ENCODE data around the gene EHD4. TPM values are rescaled to one million over a fixed set of nuclear protein-coding genes. Genes with fewer than 3 reads are reported as not detected.
A peak's percentile ranks its signal among the peaks of the same experiment; 100 is the strongest.

Gene EHD4
- polyA plus RNA-seq, 3 donors: 12.8 to 16.0 (median 14.2) TPM

DNA sequence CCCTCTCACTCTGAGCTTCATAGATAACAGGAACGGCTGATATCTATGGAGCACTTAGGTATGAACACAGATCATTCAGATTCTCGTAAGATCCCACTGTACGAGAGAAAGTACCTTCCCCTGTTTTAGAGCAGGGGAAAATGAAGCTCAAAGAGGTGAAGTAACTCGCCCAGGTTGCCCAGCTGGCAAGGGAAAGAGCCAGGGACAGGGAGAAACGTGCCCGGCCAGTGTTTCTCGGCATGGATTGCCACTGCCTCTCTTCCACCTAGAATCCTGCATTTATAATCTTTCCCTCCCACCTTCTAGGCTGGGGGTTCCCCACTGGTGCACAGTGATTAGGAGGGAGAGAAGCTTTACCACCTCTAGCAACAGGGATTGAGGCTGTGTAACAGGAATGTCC, 39.0 kb downstream of the EHD4 start:
- peaks cover 80% of the 10 kb centered on the region for H3K4me1 Mint-ChIP-seq
- no peaks in the 10 kb centered on the region for H3K27me3 ChIP-seq (ENCODE audit: control insufficient read depth in 2 of 2, insufficient read depth in 2 of 2, low read length in 2 of 2)
- no peak overlapping the region for H3K4me2 ChIP-seq (replicated peaks; ENCODE audit: extremely low read depth, low read length, poor library complexity, severe bottlenecking)
- H3K36me3 ChIP-seq (replicated peaks in 1 of 2; ENCODE audit: control insufficient read depth in 1 of 2, insufficient read depth in 2 of 2, low read length in 2 of 2): peaks cover 0 to 24% of the 10 kb centered on the region in 2 donors
- H3K36me3 Mint-ChIP-seq: peaks cover 62 to 63% of the 10 kb centered on the region in 2 donors
- peak overlapping the region; percentile 37 to 93 (median 82) for H3K27ac Mint-ChIP-seq
- no CpG with 5 or more reads among the region's 7 CpGs for WGBS (ENCODE audit: insufficient coverage)
- TF ChIP-seq, protein P1, sequence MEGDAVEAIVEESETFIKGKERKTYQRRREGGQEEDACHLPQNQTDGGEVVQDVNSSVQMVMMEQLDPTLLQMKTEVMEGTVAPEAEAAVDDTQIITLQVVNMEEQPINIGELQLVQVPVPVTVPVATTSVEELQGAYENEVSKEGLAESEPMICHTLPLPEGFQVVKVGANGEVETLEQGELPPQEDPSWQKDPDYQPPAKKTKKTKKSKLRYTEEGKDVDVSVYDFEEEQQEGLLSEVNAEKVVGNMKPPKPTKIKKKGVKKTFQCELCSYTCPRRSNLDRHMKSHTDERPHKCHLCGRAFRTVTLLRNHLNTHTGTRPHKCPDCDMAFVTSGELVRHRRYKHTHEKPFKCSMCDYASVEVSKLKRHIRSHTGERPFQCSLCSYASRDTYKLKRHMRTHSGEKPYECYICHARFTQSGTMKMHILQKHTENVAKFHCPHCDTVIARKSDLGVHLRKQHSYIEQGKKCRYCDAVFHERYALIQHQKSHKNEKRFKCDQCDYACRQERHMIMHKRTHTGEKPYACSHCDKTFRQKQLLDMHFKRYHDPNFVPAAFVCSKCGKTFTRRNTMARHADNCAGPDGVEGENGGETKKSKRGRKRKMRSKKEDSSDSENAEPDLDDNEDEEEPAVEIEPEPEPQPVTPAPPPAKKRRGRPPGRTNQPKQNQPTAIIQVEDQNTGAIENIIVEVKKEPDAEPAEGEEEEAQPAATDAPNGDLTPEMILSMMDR (IDR thresholded peaks at IDR 0.05): no peak
- peaks cover 65 to 88% of the 10 kb centered on the region in 2 donors for H3K4me1 ChIP-seq (ENCODE audit: control insufficient read depth in 1 of 2, insufficient read depth in 2 of 2, low read length in 2 of 2)
- intact Hi-C loops (cut with micrococcal nuclease): no loop called here
- H3K4me3 Mint-ChIP-seq: no peak overlapping the region
- no peak for DNase-seq
- H3K4me3 ChIP-seq (replicated peaks in 1 of 3; ENCODE audit: low read depth in 2 of 3, low read length in 3 of 3): no peak overlapping the region
- no peak overlapping the region for H2AFZ ChIP-seq (ENCODE audit: insufficient read depth, low read depth, low read length, poor library complexity, severe bottlenecking)
- H3K9ac ChIP-seq (ENCODE audit: insufficient read depth, low read length, poor library complexity, severe bottlenecking): no peak overlapping the region
- H3K27me3 Mint-ChIP-seq (ENCODE audit: low read depth in 3 of 3): peaks cover 0 to 3% (median 0%) of the 10 kb centered on the region in 3 donors
- H3K9me3 ChIP-seq (replicated peaks in 1 of 2; ENCODE audit: control insufficient read depth in 1 of 2, insufficient read depth in 1 of 2, low read length in 2 of 2): no peaks in the 10 kb centered on the region
- H3K9me3 Mint-ChIP-seq: peaks cover 0 to 2% (median 0%) of the 10 kb centered on the region in 7 donors
- H3K27ac ChIP-seq (ENCODE audit: low read depth in 1 of 2, low read length in 2 of 2): peak overlapping the region in 1 of 2 donors; percentile 82
- peaks cover 55% of the 10 kb centered on the region for H3K79me2 ChIP-seq (ENCODE audit: insufficient read depth, low read length)
- H4K20me1 ChIP-seq (ENCODE audit: insufficient read depth, low read length): no peaks in the 10 kb centered on the region

DNA sequence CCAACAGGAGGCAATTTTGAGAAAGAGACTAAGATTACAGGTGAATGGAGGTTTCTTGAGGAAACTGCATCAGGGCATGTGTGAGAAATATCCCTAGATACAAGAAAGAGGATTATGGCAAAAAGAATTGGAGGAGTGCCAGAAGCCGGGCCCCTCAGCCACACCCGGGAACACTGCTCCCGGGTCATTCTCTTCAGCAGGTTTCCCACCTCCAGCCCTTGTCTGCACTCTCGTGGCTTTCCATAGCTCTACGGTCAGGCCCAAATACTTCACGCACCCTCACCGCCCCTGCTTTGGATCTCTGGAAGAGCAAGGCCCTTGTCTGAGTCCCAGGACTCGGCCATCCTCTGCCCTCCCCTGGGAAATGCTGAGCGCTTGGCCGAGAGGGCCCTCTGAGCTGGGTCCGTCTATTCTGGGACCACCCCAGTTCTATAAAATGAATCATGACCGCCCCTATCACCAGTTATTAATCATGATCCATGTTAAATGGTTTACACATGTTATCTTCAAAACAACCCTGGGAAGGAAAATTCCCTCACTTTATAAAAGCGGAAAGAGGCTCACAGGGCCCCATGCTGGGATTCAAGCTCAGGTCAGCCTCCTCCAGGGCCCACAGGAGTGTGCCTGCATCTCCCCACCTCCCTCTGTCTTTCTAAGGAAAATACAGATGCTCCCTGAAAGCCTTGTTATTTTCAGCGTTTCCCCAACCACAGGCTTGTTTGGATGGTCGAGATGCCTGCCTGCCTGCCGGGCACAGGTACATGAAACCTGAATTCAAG, 39.7 kb downstream of the EHD4 start:
- Mint-ChIP-seq H3K4me1 (peaks cover 80% of the 10 kb centered on the region), H3K27me3 (ENCODE audit: low read depth in 3 of 3) (peaks cover 0 to 3% (median 0%) of the 10 kb centered on the region in 3 donors), H3K9me3 (peaks cover 0 to 2% (median 0%) of the 10 kb centered on the region in 7 donors), H3K4me3 (peak overlapping the region in 1 of 2 donors; percentile 34), H3K36me3 (peaks cover 56 to 57% of the 10 kb centered on the region in 2 donors), H3K27ac (peak overlapping the region; percentile 62 to 93 (median 86))
- no peak overlapping the region for H3K9ac ChIP-seq (ENCODE audit: insufficient read depth, low read length, poor library complexity, severe bottlenecking)
- TF ChIP-seq, protein P1 (IDR thresholded peaks at IDR 0.05): no peak
- no peaks in the 10 kb centered on the region for H4K20me1 ChIP-seq (ENCODE audit: insufficient read depth, low read length)
- no peak overlapping the region for H3K4me3 ChIP-seq (replicated peaks in 1 of 3; ENCODE audit: low read depth in 2 of 3, low read length in 3 of 3)
- DNase-seq: no peak
- 96% methylated on average over 12 of the region's 16 CpGs for WGBS (ENCODE audit: insufficient coverage)
- H3K4me2 ChIP-seq (replicated peaks; ENCODE audit: extremely low read depth, low read length, poor library complexity, severe bottlenecking): no peak overlapping the region
- H3K27ac ChIP-seq (ENCODE audit: low read depth in 1 of 2, low read length in 2 of 2): peak overlapping the region in 1 of 2 donors; percentile 82
- no peak overlapping the region for H2AFZ ChIP-seq (ENCODE audit: insufficient read depth, low read depth, low read length, poor library complexity, severe bottlenecking)
- H3K9me3 ChIP-seq (replicated peaks in 1 of 2; ENCODE audit: control insufficient read depth in 1 of 2, insufficient read depth in 1 of 2, low read length in 2 of 2): no peaks in the 10 kb centered on the region
- peaks cover 0 to 18% of the 10 kb centered on the region in 2 donors for H3K36me3 ChIP-seq (replicated peaks in 1 of 2; ENCODE audit: control insufficient read depth in 1 of 2, insufficient read depth in 2 of 2, low read length in 2 of 2)
- intact Hi-C loops (cut with micrococcal nuclease): no loop called here
- no peaks in the 10 kb centered on the region for H3K27me3 ChIP-seq (ENCODE audit: control insufficient read depth in 2 of 2, insufficient read depth in 2 of 2, low read length in 2 of 2)
- H3K79me2 ChIP-seq (ENCODE audit: insufficient read depth, low read length): peaks cover 58% of the 10 kb centered on the region
- peaks cover 66 to 88% of the 10 kb centered on the region in 2 donors for H3K4me1 ChIP-seq (ENCODE audit: control insufficient read depth in 1 of 2, insufficient read depth in 2 of 2, low read length in 2 of 2)

All from CD14-positive monocyte (primary cell).